ENCODE measurements around the gene FCGBP. TPM values are rescaled to one million over a fixed set of nuclear protein-coding genes. Genes with fewer than 3 reads are reported as not detected.

FCGBP gene
- total RNA-seq, 1 experiment from 2014 or later = 5.7 TPM

- RAD21 ChIA-PET (ENCODE audit: low non-redundant PET in 1 of 2, low total read pairs in 2 of 2, uncharacterized antibody in 2 of 2, unreplicated experiment in 2 of 2) = no interaction called here
- Histone ChIP-seq H3K4me3 (replicated peaks in 1 of 2; ENCODE audit: low read depth in 1 of 2, low read length in 2 of 2) (no peak overlapping the region), H3K9ac (ENCODE audit: low read length) (no peak overlapping the region), H2AFZ (ENCODE audit: low read depth, low read length, poor library complexity, severe bottlenecking) (no peak overlapping the region), H3K4me1 (ENCODE audit: control insufficient read depth in 1 of 2, insufficient read depth in 2 of 2, low read length in 2 of 2) (peaks cover 0 to 6% of the 10 kb centered on the region in 2 experiments; a peak in 1 of 4 replicates), H3K4me2 (ENCODE audit: low read length) (no peak overlapping the region), H3K27ac (ENCODE audit: low read depth, low read length) (no peak overlapping the region), H3K36me3 (ENCODE audit: control insufficient read depth in 1 of 2, insufficient read depth in 2 of 2, low read length in 2 of 2) (no peaks in the 10 kb centered on the region), H3K9me2 (ENCODE audit: insufficient read depth) (no peaks in the 10 kb centered on the region), H4K20me1 (ENCODE audit: insufficient read depth) (no peaks in the 10 kb centered on the region), H3K79me2 (ENCODE audit: insufficient read depth, low read length) (no peaks in the 10 kb centered on the region), H3K27me3 (ENCODE audit: insufficient read depth, low read length) (no peaks in the 10 kb centered on the region), H3K9me3 (ENCODE audit: control insufficient read depth in 1 of 2, insufficient read depth in 1 of 2, low read depth in 1 of 2, low read length in 2 of 2) (no peaks in the 10 kb centered on the region)
- no TSS peak for BruUV-seq (replicated peaks)
- TF ChIP-seq, protein P1, sequence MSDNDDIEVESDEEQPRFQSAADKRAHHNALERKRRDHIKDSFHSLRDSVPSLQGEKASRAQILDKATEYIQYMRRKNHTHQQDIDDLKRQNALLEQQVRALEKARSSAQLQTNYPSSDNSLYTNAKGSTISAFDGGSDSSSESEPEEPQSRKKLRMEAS (IDR thresholded peaks at IDR 0.05) = no peak
- TF ChIP-seq CTCF (IDR thresholded peaks at IDR 0.05 in 2 of 3, conservative IDR thresholded peaks at IDR 0.05 in 1 of 3; ENCODE audit: borderline replicate concordance in 1 of 3, insufficient read depth in 1 of 3, low read depth in 2 of 3, low read length in 2 of 3) = peak in 1 of 3 experiments; percentile 14; a peak in 1 of 6 replicates
- intact Hi-C loops (cut with micrococcal nuclease) = no loop called here
- ATAC-seq (peak; percentile 44; the same call in 1 of the 2 replicates), DNase-seq (ENCODE audit: low read depth, low spot score) (no peak)
- CTCF ChIA-PET = no interaction called here
- POLR2A ChIA-PET = no interaction called here
These were observed 879 bp upstream of the FCGBP start for GRCh38 chr19:39935364-39935661.

- ChIA-PET CTCF (no interaction called here), POLR2A (no interaction called here), RAD21 (ENCODE audit: low non-redundant PET in 1 of 2, low total read pairs in 2 of 2, uncharacterized antibody in 2 of 2, unreplicated experiment in 2 of 2) (no interaction called here)
- TF ChIP-seq SP1 (IDR thresholded peaks at IDR 0.05; ENCODE audit: low read depth) (no peak), ZNF274 (IDR thresholded peaks at IDR 0.05; ENCODE audit: low read depth, low read length) (no peak), CEBPB (IDR thresholded peaks at IDR 0.05; ENCODE audit: low read depth) (no peak)
- no TSS peak for BruUV-seq (replicated peaks)
- Histone ChIP-seq H4K20me1 (ENCODE audit: insufficient read depth) (no peaks in the 10 kb centered on the region), H3K9me2 (ENCODE audit: insufficient read depth) (no peaks in the 10 kb centered on the region), H3K9me3 (ENCODE audit: control insufficient read depth in 1 of 2, insufficient read depth in 1 of 2, low read depth in 1 of 2, low read length in 2 of 2) (no peaks in the 10 kb centered on the region), H3K79me2 (ENCODE audit: insufficient read depth, low read length) (no peaks in the 10 kb centered on the region), H3K4me1 (ENCODE audit: control insufficient read depth in 1 of 2, insufficient read depth in 2 of 2, low read length in 2 of 2) (peaks cover 0 to 2% of the 10 kb centered on the region in 2 experiments; a peak in 1 of 4 replicates), H3K27me3 (ENCODE audit: insufficient read depth, low read length) (no peaks in the 10 kb centered on the region), H3K4me3 (replicated peaks in 1 of 2; ENCODE audit: low read depth in 1 of 2, low read length in 2 of 2) (no peak overlapping the region), H3K4me2 (ENCODE audit: low read length) (no peak overlapping the region), H3K9ac (ENCODE audit: low read length) (no peak overlapping the region), H3K27ac (ENCODE audit: low read depth, low read length) (no peak overlapping the region), H2AFZ (ENCODE audit: low read depth, low read length, poor library complexity, severe bottlenecking) (no peak overlapping the region), H3K36me3 (ENCODE audit: control insufficient read depth in 1 of 2, insufficient read depth in 2 of 2, low read length in 2 of 2) (no peaks in the 10 kb centered on the region)
- intact Hi-C loops (cut with micrococcal nuclease) = no loop called here
- ATAC-seq (no peak), DNase-seq (ENCODE audit: low read depth, low spot score) (no peak)
These were observed 4.7 kb downstream of the FCGBP start for GRCh38 chr19:39929750-39930149.

Measured in HCT116 (cell line).